ENCODE results near the gene ARCN1.

The ARCN1 gene

GRCh38 chr11:118646393-118646792 is 74.2 kb downstream of the ARCN1 start:
- TF ChIP-seq, protein P1, sequence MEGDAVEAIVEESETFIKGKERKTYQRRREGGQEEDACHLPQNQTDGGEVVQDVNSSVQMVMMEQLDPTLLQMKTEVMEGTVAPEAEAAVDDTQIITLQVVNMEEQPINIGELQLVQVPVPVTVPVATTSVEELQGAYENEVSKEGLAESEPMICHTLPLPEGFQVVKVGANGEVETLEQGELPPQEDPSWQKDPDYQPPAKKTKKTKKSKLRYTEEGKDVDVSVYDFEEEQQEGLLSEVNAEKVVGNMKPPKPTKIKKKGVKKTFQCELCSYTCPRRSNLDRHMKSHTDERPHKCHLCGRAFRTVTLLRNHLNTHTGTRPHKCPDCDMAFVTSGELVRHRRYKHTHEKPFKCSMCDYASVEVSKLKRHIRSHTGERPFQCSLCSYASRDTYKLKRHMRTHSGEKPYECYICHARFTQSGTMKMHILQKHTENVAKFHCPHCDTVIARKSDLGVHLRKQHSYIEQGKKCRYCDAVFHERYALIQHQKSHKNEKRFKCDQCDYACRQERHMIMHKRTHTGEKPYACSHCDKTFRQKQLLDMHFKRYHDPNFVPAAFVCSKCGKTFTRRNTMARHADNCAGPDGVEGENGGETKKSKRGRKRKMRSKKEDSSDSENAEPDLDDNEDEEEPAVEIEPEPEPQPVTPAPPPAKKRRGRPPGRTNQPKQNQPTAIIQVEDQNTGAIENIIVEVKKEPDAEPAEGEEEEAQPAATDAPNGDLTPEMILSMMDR (IDR thresholded peaks at IDR 0.05; ENCODE audit: low read depth, low read length): no peak

DNA sequence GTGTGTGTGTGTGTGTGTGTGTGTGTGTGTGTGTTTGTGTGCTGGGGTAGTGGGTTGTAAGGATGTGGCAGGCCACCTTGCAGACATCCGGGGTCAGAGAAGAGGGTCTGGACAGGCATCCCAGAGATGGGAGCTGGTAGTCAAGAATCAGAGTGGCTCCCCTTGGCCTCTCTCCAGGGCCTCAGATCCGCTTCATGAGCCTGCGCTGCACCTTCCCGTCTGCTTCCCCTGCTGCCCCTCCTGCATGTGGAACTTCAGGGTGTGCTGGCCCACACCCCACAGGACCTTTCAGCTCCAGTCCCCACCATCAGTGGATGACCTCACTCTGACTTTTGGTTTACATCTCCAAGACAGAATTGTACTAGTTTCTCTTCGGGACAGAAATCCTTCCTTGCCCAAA is 76.1 kb downstream of the ARCN1 start:
- TF ChIP-seq, protein P1 (IDR thresholded peaks at IDR 0.05; ENCODE audit: low read depth, low read length): no peak
- no peak overlapping the region for H3K4me3 ChIP-seq (ENCODE audit: low read depth, low read length)

More at GRCh38 chr11:118646393-118646792, 74.2 kb downstream of the ARCN1 start:
- H3K4me3 ChIP-seq (ENCODE audit: low read depth, low read length): no peak overlapping the region

GRCh38 chr11:118649941-118650340 is 77.7 kb downstream of the ARCN1 start:
- TF ChIP-seq, protein P1 (IDR thresholded peaks at IDR 0.05; ENCODE audit: low read depth, low read length): no peak
- no peak overlapping the region for H3K4me3 ChIP-seq (ENCODE audit: low read depth, low read length)

GRCh38 chr11:118650366-118650765 is 78.2 kb downstream of the ARCN1 start:
- H3K4me3 ChIP-seq (ENCODE audit: low read depth, low read length): no peak overlapping the region
- TF ChIP-seq, protein P1 (IDR thresholded peaks at IDR 0.05; ENCODE audit: low read depth, low read length): no peak

DNA sequence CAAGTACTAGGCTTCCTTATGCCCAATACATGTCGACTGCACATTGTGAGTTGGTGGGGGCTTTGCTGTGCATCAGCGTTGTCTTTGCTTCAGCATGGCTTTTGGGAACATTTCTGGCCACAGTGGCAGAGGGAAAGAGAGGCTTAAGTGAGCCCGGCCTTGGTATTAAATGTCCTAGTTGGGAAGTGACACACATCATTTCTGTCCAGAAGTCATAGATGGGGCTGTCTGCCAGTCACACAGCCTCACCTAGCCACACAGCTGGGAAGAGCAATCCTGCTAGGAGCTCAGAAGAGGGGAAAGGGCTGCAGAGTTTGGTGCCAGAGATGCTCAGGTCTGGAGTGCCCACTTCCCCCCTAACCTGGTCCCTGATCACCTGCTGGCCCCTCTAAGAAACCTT is 79.6 kb downstream of the ARCN1 start:
- H3K4me3 ChIP-seq (ENCODE audit: low read depth, low read length): no peak overlapping the region
- TF ChIP-seq, protein P1 (IDR thresholded peaks at IDR 0.05; ENCODE audit: low read depth, low read length): no peak

All from WI38 (cell line).